IMR-90 (cell line): ENCODE data around the gene STING1. TPM values are rescaled to one million over a fixed set of nuclear protein-coding genes. Genes with fewer than 3 reads are reported as not detected.
A peak's percentile ranks its signal among the peaks of the same experiment; 100 is the strongest.

Source experiments
- ATAC-seq: fragments of 200-7000 bp; cut with Tn5 transposase; 2 replicates; pipeline ENCODE4 v1.9.1; 2020; ENCODE audit warnings: low read depth, mild to moderate bottlenecking, moderate library complexity
- BruUV-seq: library from RNA; stranded (reverse); fragments of 400-500 nt; replicated peaks from 2 replicates; lab custom pipeline; 2021; lab: Mats Ljungman, UMichigan
- CTCF ChIA-PET: fragments of 300-600 bp; formaldehyde crosslinking; extraction: SDS; loops from one replicate; lab custom pipeline; 2021; ENCODE audit warnings: antibody characterized with exemption; lab: Yijun Ruan, JAX
- POLR2A ChIA-PET: fragments of 300-600 bp; sonication (Branson Sonifier 250); formaldehyde crosslinking; loops from one replicate; lab custom pipeline; 2022; ENCODE audit warnings: antibody characterized with exemption; ENCODE audit not compliant: unreplicated experiment; lab: Charles Lee
- DNase-seq: peaks from one replicate; pipeline ENCODE4 v3.0.0; 2013
- H2AFZ ChIP-seq: replicated peaks from 2 replicates; pipeline ENCODE3; 2013; ENCODE audit warnings: low read length, mild to moderate bottlenecking; ENCODE audit not compliant: poor library complexity
- H2AK5ac ChIP-seq: 2 replicates; pipeline ENCODE4 v1.6.1; 2013; ENCODE audit warnings: low read depth, low read length, inconsistent platforms
- H2AK9ac ChIP-seq: replicated peaks from 2 replicates; pipeline ENCODE3; 2013; ENCODE audit warnings: mild to moderate bottlenecking, low read depth, low read length, moderate library complexity; ENCODE audit not compliant: poor library complexity
- H2BK120ac ChIP-seq: 2 replicates; pipeline ENCODE4 v1.6.1; 2013; ENCODE audit warnings: low read depth, low read length, inconsistent platforms
- H2BK15ac ChIP-seq: 3 replicates; pipeline ENCODE4 v1.6.1; 2013; ENCODE audit warnings: low read depth, low read length, inconsistent platforms
- H2BK20ac ChIP-seq: 2 replicates; pipeline ENCODE4 v1.6.1; 2013; ENCODE audit warnings: low read depth, mild to moderate bottlenecking, inconsistent platforms, low read length, moderate library complexity
- H2BK5ac ChIP-seq: 2 replicates; pipeline ENCODE4 v1.6.1; 2013; ENCODE audit warnings: mild to moderate bottlenecking, low read depth, low read length, inconsistent platforms; ENCODE audit not compliant: poor library complexity, severe bottlenecking
- H3K14ac ChIP-seq: replicated peaks from 2 replicates; pipeline ENCODE4 v1.6.1; 2013; ENCODE audit warnings: low read depth, low read length, inconsistent platforms
- H3K18ac ChIP-seq: 2 replicates; pipeline ENCODE4 v1.6.1; 2013; ENCODE audit warnings: low read depth, low read length, control low read depth
- H3K23ac ChIP-seq: 2 replicates; pipeline ENCODE4 v1.6.1; 2013; ENCODE audit warnings: low read depth, low read length, inconsistent platforms
- H3K27ac ChIP-seq: 2 replicates; pipeline ENCODE4 v1.5.1; 2013; ENCODE audit warnings: mild to moderate bottlenecking, control low read depth, low read length; ENCODE audit not compliant: insufficient read depth
- H3K27me3 ChIP-seq: 2 replicates; pipeline ENCODE4 v1.6.1; 2013; ENCODE audit warnings: low read length; ENCODE audit not compliant: control insufficient read depth, insufficient read depth
- H3K36me3 ChIP-seq: 2 replicates; pipeline ENCODE4 v1.6.1; 2013; ENCODE audit warnings: low read length, mixed read lengths; ENCODE audit not compliant: control insufficient read depth, insufficient read depth
- H3K4ac ChIP-seq: 2 replicates; pipeline ENCODE4 v1.6.1; 2013; ENCODE audit warnings: low read depth, low read length, inconsistent platforms
- H3K4me1 ChIP-seq: 2 replicates; pipeline ENCODE4 v1.6.1; 2013; ENCODE audit warnings: low read length, mixed read lengths; ENCODE audit not compliant: control insufficient read depth, insufficient read depth
- H3K4me2 ChIP-seq: 2 replicates; pipeline ENCODE4 v1.6.1; 2013; ENCODE audit warnings: low read depth, mild to moderate bottlenecking, control low read depth, low read length, moderate library complexity
- H3K4me3 ChIP-seq: 2 replicates; pipeline ENCODE4 v1.5.1; 2013; ENCODE audit warnings: low read depth, mild to moderate bottlenecking, control low read depth, low read length, moderate library complexity; ENCODE audit not compliant: insufficient read depth
- H3K56ac ChIP-seq: 2 replicates; pipeline ENCODE4 v1.6.1; 2013; ENCODE audit warnings: low read length, inconsistent platforms; ENCODE audit not compliant: insufficient read depth; ENCODE audit errors: extremely low read depth
- H3K79me1 ChIP-seq, 2 experiments: 2 replicates each; pipeline ENCODE4 v1.6.1; 2013; ENCODE audit warnings: low read length in 2 of 2, inconsistent platforms in 1 of 2, low read depth in 1 of 2
- H3K9ac ChIP-seq: 2 replicates; pipeline ENCODE4 v1.6.1; 2013; ENCODE audit warnings: low read depth, low read length, control low read depth
- H3K9me1 ChIP-seq: 2 replicates; pipeline ENCODE4 v1.6.1; 2013; ENCODE audit warnings: low read length, inconsistent platforms; ENCODE audit not compliant: insufficient read depth
- H3K9me3 ChIP-seq: 2 replicates; pipeline ENCODE4 v1.6.1; 2013; ENCODE audit warnings: low read length; ENCODE audit not compliant: control insufficient read depth, insufficient read depth
- H4K20me1 ChIP-seq: 2 replicates; pipeline ENCODE4 v1.6.1; 2013; ENCODE audit warnings: low read length, inconsistent platforms; ENCODE audit not compliant: insufficient read depth
- H4K5ac ChIP-seq: 2 replicates; pipeline ENCODE4 v1.6.1; 2013; ENCODE audit warnings: mild to moderate bottlenecking, low read depth, low read length, control low read depth
- H4K8ac ChIP-seq, 2 experiments: 2 replicates each; pipeline ENCODE4 v1.6.1; 2013; ENCODE audit warnings: low read depth in 2 of 2, low read length in 2 of 2, control low read depth in 1 of 2, inconsistent platforms in 1 of 2
- H4K91ac ChIP-seq: 2 replicates; pipeline ENCODE4 v1.6.1; 2013; ENCODE audit warnings: low read depth, low read length, inconsistent platforms; ENCODE audit not compliant: insufficient read depth
- BHLHE40 ChIP-seq: fragments of 150-350 bp; IDR thresholded peaks from 2 replicates; pipeline ENCODE4 v1.6.1; 2016; ENCODE audit warnings: mild to moderate bottlenecking, low read depth, low read length
- CHD1 ChIP-seq: IDR thresholded peaks from 2 replicates; pipeline ENCODE4 v1.6.1; 2012; ENCODE audit warnings: low read depth, low read length, improper control_type of control experiment
- CTCF ChIP-seq: conservative IDR thresholded peaks from 2 replicates; pipeline ENCODE4 v1.5.1; 2012; ENCODE audit warnings: mild to moderate bottlenecking, low read depth, low read length, improper control_type of control experiment
- FOS ChIP-seq: fragments of 150-350 bp; IDR thresholded peaks from 2 replicates; pipeline ENCODE4 v1.6.1; 2016; ENCODE audit warnings: low read depth, low read length
- MAFK ChIP-seq: IDR thresholded peaks from 2 replicates; pipeline ENCODE4 v1.6.1; 2012; ENCODE audit warnings: low read depth, low read length, improper control_type of control experiment
- NFE2L2 ChIP-seq: fragments of 150-350 bp; IDR thresholded peaks from 2 replicates; pipeline ENCODE4 v1.6.1; 2016; ENCODE audit warnings: low read depth, mild to moderate bottlenecking, low read length
- RAD21 ChIP-seq: IDR thresholded peaks from 2 replicates; pipeline ENCODE4 v1.6.1; 2012; ENCODE audit warnings: low read length, improper control_type of control experiment
- RCOR1 ChIP-seq: IDR thresholded peaks from 2 replicates; pipeline ENCODE4 v1.6.1; 2012; ENCODE audit warnings: mild to moderate bottlenecking, low read length, improper control_type of control experiment; ENCODE audit not compliant: insufficient replicate concordance
- RFX5 ChIP-seq: IDR thresholded peaks from 2 replicates; pipeline ENCODE4 v1.8.0; 2012; ENCODE audit warnings: low read depth, mild to moderate bottlenecking, low read length, moderate library complexity
- SMC3 ChIP-seq: fragments of 150-350 bp; IDR thresholded peaks from 2 replicates; pipeline ENCODE4 v1.6.1; 2016; ENCODE audit warnings: low read depth, mild to moderate bottlenecking, antibody characterized with exemption, low read length, moderate library complexity
- WGBS, 2 experiments: methylation state at CpG; one replicate each; pipeline versions ENCODE4 v1.1.5 to v1.1.7; 2013; ENCODE audit warnings: missing lambda C conversion rate in 2 of 2; ENCODE audit not compliant: insufficient read length in 1 of 2; ENCODE audit errors: extremely low coverage in 2 of 2; 5-methylcytosine and 5-hydroxymethylcytosine counted together
- dilution Hi-C: fragments of 300-500 bp; cut with HindIII; formaldehyde crosslinking; loops from one replicate; pipeline ENCODE4 v1.14.3; 2018; ENCODE audit warnings: low sequenced_read_pairs; ENCODE audit not compliant: unreplicated experiment
- in situ Hi-C: fragments of 300-500 bp; cut with MboI; formaldehyde crosslinking; loops from 3 replicates; pipeline ENCODE4 v1.14.3; 2019; ENCODE audit warnings: low sequenced_read_pairs, inconsistent platforms, mixed read lengths
- intact Hi-C: fragments of 100-400 bp; cut with micrococcal nuclease; formaldehyde crosslinking; loops from 2 replicates; pipeline ENCODE4 v1.10.0; 2022
- polyA plus RNA-seq, 3 experiments: library from polyadenylated mRNA; depleted of rRNA; stranded (reverse); fragments of >200 nt; gene quantifications; 2 replicates each; pipeline ENCODE4 v1.2.3, GENCODE V29; 2012; ENCODE audit warnings: low replicate concordance in 1 of 3
- total RNA-seq: library from RNA; depleted of rRNA; stranded (reverse); fragments of >200 nt; gene quantifications from 2 replicates; pipeline ENCODE4 v1.2.3, GENCODE V29; 2012

The STING1 gene
- total and polyA plus RNA-seq, 2 of the 4 experiments (the other 2 are of a cell fraction): 18.6 to 63.5 TPM

DNA sequence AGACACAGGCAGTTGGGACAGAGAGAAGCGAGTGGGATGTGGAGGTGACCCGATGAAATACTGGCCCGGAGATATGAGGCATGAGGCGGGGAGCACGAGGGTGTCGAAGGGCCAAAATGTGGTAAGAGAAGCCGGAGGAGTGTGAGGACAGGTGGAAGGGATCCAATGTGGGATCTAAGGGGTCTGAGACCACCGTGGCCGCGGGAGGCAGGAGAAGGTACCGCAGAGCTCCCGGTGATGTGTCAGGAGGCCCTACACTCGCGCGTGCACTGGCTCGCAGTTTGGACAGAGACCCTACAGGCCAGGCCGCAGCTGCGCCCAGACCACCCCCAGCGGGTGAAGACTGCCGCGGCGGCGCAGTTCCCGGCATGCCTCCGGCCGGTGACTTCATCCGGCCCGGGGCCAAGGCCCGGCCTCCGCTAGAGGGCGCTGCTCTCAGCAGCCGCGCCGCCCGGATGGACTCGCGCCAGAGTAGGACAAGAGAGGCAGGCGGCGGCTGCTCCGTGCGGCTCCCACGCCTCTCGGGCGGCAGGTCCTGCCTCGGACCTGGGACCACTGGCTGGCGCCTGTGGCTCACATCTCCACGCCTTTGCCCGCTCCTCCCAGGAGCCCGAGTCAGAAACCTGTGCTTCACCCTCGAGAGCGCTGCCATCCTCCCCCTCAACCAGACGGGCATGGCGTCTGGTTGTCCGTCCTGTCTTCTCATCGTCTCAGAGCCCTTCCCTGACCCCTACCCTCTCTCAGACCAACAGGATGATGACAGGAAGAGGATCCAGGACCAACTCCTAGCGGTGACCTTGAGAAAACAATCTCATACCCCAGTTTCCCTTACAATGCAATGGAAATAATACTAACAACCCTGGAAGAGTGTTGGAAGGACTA lies 35.4 kb upstream of the STING1 start (continued):
- TF ChIP-seq CTCF (peak; percentile 97), CHD1 (no peak)

- H2AFZ ChIP-seq: no peak overlapping the region
- POLR2A ChIA-PET: no interaction called here
- CTCF ChIA-PET: interaction anchor here (0.7 to 3.2 kb wide), 2 partner anchors 90 to 92 kb away, joined by 5 to 32 read pairs; no protein-coding TSS in a partner anchor
- no peak overlapping the region for H2AK5ac ChIP-seq
- H2BK5ac ChIP-seq: no peak overlapping the region
- no peak overlapping the region for H3K9ac ChIP-seq
- no peak overlapping the region for H3K4me3 ChIP-seq
- H3K56ac ChIP-seq: no peak overlapping the region
- no peak overlapping the region for H2BK120ac ChIP-seq
- ATAC-seq (no peak), DNase-seq (no peak)
- no peaks in the 10 kb centered on the region; a peak in 1 of 4 replicates for H3K79me1 ChIP-seq
- in situ Hi-C loops: no loop called here
- H4K20me1 ChIP-seq: no peaks in the 10 kb centered on the region
- no peaks in the 10 kb centered on the region for H3K36me3 ChIP-seq
- H3K4me1 ChIP-seq: peaks cover 4% of the 10 kb centered on the region
- no TSS peak for BruUV-seq
- H3K23ac ChIP-seq: no peak overlapping the region
- no CpG with 5 or more reads among the region's 2 CpGs for WGBS, 2 experiments
- no peak overlapping the region for H3K4ac ChIP-seq
- no peak overlapping the region for H2BK15ac ChIP-seq
- dilution Hi-C loops: loop anchor here (25.0 kb wide), 1 partner anchor 102 kb away; the partner anchor contains the start of gene SPATA24
- no peak overlapping the region for H3K4me2 ChIP-seq
- H3K27me3 ChIP-seq: no peaks in the 10 kb centered on the region
- H4K8ac ChIP-seq: no peak overlapping the region
- no peak overlapping the region for H4K5ac ChIP-seq
- intact Hi-C loops: no loop called here
- no peak overlapping the region for H2BK20ac ChIP-seq
- H3K9me3 ChIP-seq: no peaks in the 10 kb centered on the region
- H3K27ac ChIP-seq: no peak overlapping the region
- H3K9me1 ChIP-seq: peaks cover 4% of the 10 kb centered on the region
- no peak overlapping the region for H3K14ac ChIP-seq
- no peak overlapping the region for H2AK9ac ChIP-seq
- no peak overlapping the region for H4K91ac ChIP-seq
- no peak overlapping the region for H3K18ac ChIP-seq
- TF ChIP-seq SMC3: no peak
- TF ChIP-seq RAD21: no peak
- no peak for TF ChIP-seq BHLHE40
- no peak for TF ChIP-seq NFE2L2
- no peak for TF ChIP-seq RFX5
- TF ChIP-seq FOS: no peak
- no peak for TF ChIP-seq CTCF
- TF ChIP-seq RCOR1: no peak
- TF ChIP-seq MAFK: no peak
Observed at GRCh38 chr5:139514486-139514856, 31.9 kb upstream of the STING1 start.
